H1 (cell line): ENCODE measurements around the gene COL5A2. TPM values are rescaled to one million over a fixed set of nuclear protein-coding genes. Genes with fewer than 3 reads are reported as not detected.

Experiments
- CTCF ChIA-PET: fragments of 300-600 bp; sonication (Branson Sonifier 250); formaldehyde crosslinking; loops from one replicate; lab custom pipeline; 2021; ENCODE audit not compliant: partially characterized antibody; lab: Charles Lee
- POLR2A ChIA-PET: fragments of 300-600 bp; sonication (Branson Sonifier 250); formaldehyde crosslinking; loops from one replicate; lab custom pipeline; 2021; ENCODE audit warnings: inconsistent platforms; ENCODE audit not compliant: partially characterized antibody; lab: Charles Lee
- DNase-seq, 2 experiments: peaks; one replicate each; pipeline versions ENCODE4 v3.0.0 to v3.0.0-alpha.2; 2010 to 2022; ENCODE audit warnings: low spot score in 2 of 2, low read depth in 1 of 2, mixed read lengths in 1 of 2
- FAIRE-seq: peaks from 2 replicates; lab custom pipeline; 2011; peaks lifted over from hg19 to GRCh38; lab: Jason Lieb, UNC
- H2AFZ ChIP-seq: 2 replicates; pipeline ENCODE4 v1.8.1; 2012; ENCODE audit warnings: low read length, inconsistent platforms
- H2AK5ac ChIP-seq: 2 replicates; pipeline ENCODE4 v1.6.1; 2013; ENCODE audit warnings: low read depth, low read length
- H2BK120ac ChIP-seq: replicated peaks from 2 replicates; pipeline ENCODE3; 2013; ENCODE audit warnings: low read depth, low read length, inconsistent platforms
- H2BK12ac ChIP-seq: 2 replicates; pipeline ENCODE4 v1.6.1; 2013; ENCODE audit warnings: low read depth, low read length
- H2BK15ac ChIP-seq: 2 replicates; pipeline ENCODE4 v1.6.1; 2013; ENCODE audit warnings: low read length
- H2BK20ac ChIP-seq: 2 replicates; pipeline ENCODE4 v1.6.1; 2013; ENCODE audit warnings: low read length
- H2BK5ac ChIP-seq: 2 replicates; pipeline ENCODE4 v1.6.1; 2013; ENCODE audit warnings: low read depth, low read length
- H3K14ac ChIP-seq: 2 replicates; pipeline ENCODE4 v1.6.1; 2013; ENCODE audit warnings: inconsistent platforms; ENCODE audit not compliant: insufficient read length
- H3K18ac ChIP-seq: 2 replicates; pipeline ENCODE4 v1.6.1; 2013; ENCODE audit warnings: low read length; ENCODE audit errors: extremely low read depth
- H3K23ac ChIP-seq: 2 replicates; pipeline ENCODE4 v1.6.1; 2013; ENCODE audit warnings: inconsistent platforms; ENCODE audit not compliant: insufficient read length
- H3K23me2 ChIP-seq: 2 replicates; pipeline ENCODE4 v1.6.1; 2013; ENCODE audit warnings: low read depth, low read length
- H3K27ac ChIP-seq: 2 replicates; pipeline ENCODE4 v1.6.1; 2011; ENCODE audit warnings: low read depth, low read length, inconsistent platforms
- H3K27me3 ChIP-seq, 4 experiments: replicated peaks in 1 of 4; 1 replicate in 1 of 4; 2 replicates in 3 of 4; pipeline versions ENCODE4 v1.6.1 to v1.8.1; 2011 to 2013; ENCODE audit warnings: low read length in 3 of 4, mild to moderate bottlenecking in 3 of 4, inconsistent platforms in 2 of 4, mixed read lengths in 2 of 4, moderate library complexity in 1 of 4; ENCODE audit not compliant: control insufficient read depth in 3 of 4, insufficient read depth in 3 of 4; ENCODE audit errors: extremely low read depth in 1 of 4
- H3K36me3 ChIP-seq, 4 experiments: 2 replicates each; pipeline versions ENCODE4 v1.6.1 to v1.8.1; 2011 to 2013; ENCODE audit warnings: mild to moderate bottlenecking in 4 of 4, low read length in 3 of 4, moderate library complexity in 2 of 4, control low read depth in 1 of 4, inconsistent platforms in 1 of 4; ENCODE audit not compliant: insufficient read depth in 4 of 4, control insufficient read depth in 2 of 4
- H3K4ac ChIP-seq: replicated peaks from 2 replicates; pipeline ENCODE3; 2013; ENCODE audit warnings: low read length, low read depth, mixed read lengths, inconsistent platforms; ENCODE audit not compliant: insufficient read length
- H3K4me1 ChIP-seq, 4 experiments: replicated peaks in 1 of 4; 1 replicate in 1 of 4; 2 replicates in 3 of 4; pipeline versions ENCODE4 v1.6.1 to v1.8.1; 2011 to 2013; ENCODE audit warnings: low read length in 3 of 4, inconsistent platforms in 2 of 4, mixed read lengths in 1 of 4; ENCODE audit not compliant: insufficient read depth in 4 of 4, control insufficient read depth in 3 of 4
- H3K4me2 ChIP-seq, 2 experiments: 2 replicates each; pipeline versions ENCODE4 v1.6.1 to v1.8.1; 2011 to 2013; ENCODE audit warnings: low read depth in 2 of 2, low read length in 2 of 2, control low read depth in 1 of 2, inconsistent platforms in 1 of 2, mild to moderate bottlenecking in 1 of 2; ENCODE audit not compliant: insufficient read depth in 1 of 2
- H3K4me3 ChIP-seq, 4 experiments: fragments of 200-600, 300-600 bp in 1 of 4; sonication (generic), shearing (Covaris generic), sonication (Bioruptor Twin) in 1 of 4; 2 replicates each; pipeline versions ENCODE4 v1.5.1 to v1.8.1; 2011 to 2016; ENCODE audit warnings: low read length in 4 of 4, low read depth in 3 of 4, control low read depth in 2 of 4, inconsistent platforms in 2 of 4, mild to moderate bottlenecking in 2 of 4, mixed read lengths in 1 of 4, moderate library complexity in 1 of 4; ENCODE audit not compliant: insufficient read depth in 2 of 4; ENCODE audit errors: extremely low read depth in 1 of 4
- H3K56ac ChIP-seq: replicated peaks from 2 replicates; pipeline ENCODE3; 2013; ENCODE audit warnings: low read depth, mild to moderate bottlenecking, mixed read lengths, low read length, inconsistent platforms; ENCODE audit not compliant: insufficient read length
- H3K79me1 ChIP-seq: 2 replicates; pipeline ENCODE4 v1.6.1; 2013; ENCODE audit warnings: low read depth, low read length, control low read depth
- H3K79me2 ChIP-seq, 2 experiments: 2 replicates each; pipeline versions ENCODE4 v1.6.1 to v1.8.1; 2012 to 2013; ENCODE audit warnings: low read length in 2 of 2, mild to moderate bottlenecking in 2 of 2, inconsistent platforms in 1 of 2; ENCODE audit not compliant: insufficient read depth in 2 of 2, control insufficient read depth in 1 of 2
- H3K9ac ChIP-seq, 4 experiments: replicated peaks in 1 of 4; 1 replicate in 1 of 4; 2 replicates in 3 of 4; pipeline versions ENCODE4 v1.6.1 to v1.8.1; 2011 to 2013; ENCODE audit warnings: low read depth in 3 of 4, low read length in 3 of 4, control low read depth in 2 of 4, mild to moderate bottlenecking in 2 of 4, moderate library complexity in 2 of 4, inconsistent platforms in 1 of 4; ENCODE audit errors: extremely low read depth in 1 of 4
- H3K9me3 ChIP-seq, 2 experiments: 2 replicates each; pipeline versions ENCODE4 v1.6.1 to v1.8.1; 2012 to 2013; ENCODE audit warnings: mild to moderate bottlenecking in 2 of 2, moderate library complexity in 2 of 2, control low read depth in 1 of 2, inconsistent platforms in 1 of 2, low read depth in 1 of 2, low read length in 1 of 2, mixed read lengths in 1 of 2; ENCODE audit not compliant: insufficient read depth in 2 of 2
- H4K20me1 ChIP-seq, 2 experiments: replicated peaks in 1 of 2; 2 replicates each; pipeline versions ENCODE3 to v1.8.1; 2011 to 2013; ENCODE audit warnings: inconsistent platforms in 2 of 2, low read length in 2 of 2, mild to moderate bottlenecking in 1 of 2; ENCODE audit not compliant: insufficient read depth in 2 of 2, control insufficient read depth in 1 of 2
- H4K5ac ChIP-seq: 2 replicates; pipeline ENCODE4 v1.6.1; 2013; ENCODE audit warnings: low read length, low read depth, mixed read lengths, inconsistent platforms; ENCODE audit not compliant: insufficient read length
- H4K8ac ChIP-seq: 2 replicates; pipeline ENCODE4 v1.8.0; 2013; ENCODE audit warnings: mild to moderate bottlenecking, moderate library complexity, low read length, inconsistent platforms; ENCODE audit not compliant: insufficient read depth; ENCODE audit errors: extremely low read depth
- H4K91ac ChIP-seq: replicated peaks from 2 replicates; pipeline ENCODE3; 2013; ENCODE audit warnings: low read length, mixed read lengths, inconsistent platforms; ENCODE audit not compliant: insufficient read length
- CEBPB ChIP-seq: IDR thresholded peaks from 2 replicates; pipeline ENCODE4 v1.6.1; 2012; ENCODE audit warnings: low read depth, low read length
- CREB1 ChIP-seq: IDR thresholded peaks from 2 replicates; pipeline ENCODE4 v1.6.1; 2012; ENCODE audit warnings: inconsistent platforms
- GABPA ChIP-seq: IDR thresholded peaks from 2 replicates; pipeline ENCODE4 v1.6.1; 2011; ENCODE audit warnings: mild to moderate bottlenecking, low read length, moderate library complexity, borderline replicate concordance; ENCODE audit not compliant: insufficient read depth
- GTF2F1 ChIP-seq: IDR thresholded peaks from 2 replicates; pipeline ENCODE4 v1.6.1; 2012; ENCODE audit warnings: low read depth, low read length, improper control_type of control experiment, borderline replicate concordance
- JUN ChIP-seq: IDR thresholded peaks from 2 replicates; pipeline ENCODE4 v1.6.1; 2011; ENCODE audit warnings: low read depth, mild to moderate bottlenecking, improper control_type of control experiment, low read length
- KDM1A ChIP-seq: fragments of 200-600, 300-600 bp; sonication (generic); IDR thresholded peaks from 2 replicates; pipeline ENCODE4 v1.7.1; 2016; ENCODE audit warnings: mild to moderate bottlenecking, low read length, borderline replicate concordance
- KDM4A ChIP-seq: IDR thresholded peaks from one replicate; pipeline ENCODE4 v1.7.1; 2012; ENCODE audit warnings: low read depth, mild to moderate bottlenecking, moderate library complexity, low read length, inconsistent platforms; ENCODE audit not compliant: severe bottlenecking
- NRF1 ChIP-seq: IDR thresholded peaks from 2 replicates; pipeline ENCODE4 v1.6.1; 2011; ENCODE audit warnings: mild to moderate bottlenecking, low read depth, low read length, improper control_type of control experiment
- SIN3A ChIP-seq, 2 experiments: IDR thresholded peaks in 1 of 2; conservative IDR thresholded peaks in 1 of 2; 2 replicates each; pipeline ENCODE4 v1.6.1; 2011 to 2012; ENCODE audit warnings: low read length in 2 of 2, improper control_type of control experiment in 1 of 2, low read depth in 1 of 2, mild to moderate bottlenecking in 1 of 2
- SP1 ChIP-seq: IDR thresholded peaks from 2 replicates; pipeline ENCODE4 v1.6.1; 2011; ENCODE audit warnings: low read depth, low read length
- SUZ12 ChIP-seq: fragments of 200-600 bp; sonication (generic); IDR thresholded peaks from 2 replicates; pipeline ENCODE4 v1.6.1; 2012; ENCODE audit warnings: mild to moderate bottlenecking, inconsistent platforms, low read length, moderate library complexity, mixed read lengths
- TAF1 ChIP-seq: IDR thresholded peaks from 2 replicates; pipeline ENCODE4 v1.6.1; 2011; ENCODE audit warnings: mild to moderate bottlenecking, low read depth, low read length
- TAF7 ChIP-seq: optimal IDR thresholded peaks from 2 replicates; pipeline ENCODE3; 2011; ENCODE audit warnings: low read depth, mild to moderate bottlenecking, inconsistent platforms, low read length, moderate library complexity, borderline replicate concordance
- TCF12 ChIP-seq: IDR thresholded peaks from 2 replicates; pipeline ENCODE4 v1.6.1; 2011; ENCODE audit warnings: low read depth, mild to moderate bottlenecking, low read length
- WGBS, 2 experiments: shearing (Covaris generic) in 1 of 2; methylation state at CpG; one replicate each; pipeline versions ENCODE4 v1.1.6 to v1.1.7; 2013 to 2015; ENCODE audit warnings: low lambda C conversion rate in 2 of 2, mixed read lengths in 2 of 2, inconsistent platforms in 1 of 2, low coverage in 1 of 2, missing lambda C conversion rate in 1 of 2; ENCODE audit not compliant: insufficient replicate concordance in 2 of 2, insufficient coverage in 1 of 2, insufficient read length in 1 of 2; ENCODE audit errors: extremely low coverage in 1 of 2, missing lambda C conversion rate in 1 of 2; 5-methylcytosine and 5-hydroxymethylcytosine counted together
- polyA plus RNA-seq, 7 experiments: library from polyadenylated mRNA; depleted of rRNA in 3 of 7; stranded (reverse) in 5 of 7; unstranded in 2 of 7; fragments of >200 nt in 5 of 7; fragments of 200-250 nt in 2 of 7; gene quantifications; 1 replicate in 5 of 7; 2 replicates in 1 of 7; 4 replicates in 1 of 7; pipeline versions ENCODE4 v1.2.1 to v1.2.3, GENCODE V29; 2011 to 2013; ENCODE audit warnings: missing spikeins in 2 of 7, mixed read lengths in 2 of 7
- total RNA-seq: library from RNA; stranded (reverse); fragmentation: NEBNext Ultra II Directional; extraction: Animal tissue kit (Norgen Biotek cat#: 25700); gene quantifications from 2 replicates; pipeline ENCODE4 v1.2.1, GENCODE V29; 2021
- TF ChIP-seq, protein P1 (sequence below): IDR thresholded peaks from 2 replicates; pipeline ENCODE4 v1.6.1; 2012; ENCODE audit warnings: inconsistent platforms

Gene COL5A2
- total and polyA plus RNA-seq, 2 of the 8 experiments (the other 6 are each of a cell fraction or from before 2014, with no cell fraction given): 4.7 to 24.2 TPM

DNA sequence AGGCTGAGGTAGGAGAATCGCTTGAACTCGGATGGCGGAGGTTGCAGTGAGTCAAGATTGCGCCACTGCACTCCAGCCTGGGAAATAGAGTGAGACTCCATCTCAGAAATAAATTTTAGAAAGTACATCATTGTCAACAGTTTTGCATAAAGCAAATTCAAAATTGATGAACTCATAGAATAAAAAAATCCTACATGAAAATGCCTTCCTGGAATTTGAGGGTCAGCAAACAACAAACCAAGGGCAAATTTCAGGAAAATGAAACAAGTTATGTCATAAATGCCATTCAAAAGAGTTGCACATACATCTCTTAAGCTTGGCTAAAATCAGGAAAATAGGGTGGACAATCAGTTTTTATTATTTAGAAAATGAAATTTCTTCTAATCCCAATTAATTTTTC lies 45.1 kb downstream of the COL5A2 start:
- Histone ChIP-seq H3K18ac (no peak overlapping the region), H3K9ac (no peak overlapping the region), H2BK12ac (no peak overlapping the region), H3K9me3 (no peaks in the 10 kb centered on the region), H3K23me2 (no peaks in the 10 kb centered on the region), H3K4me3 (no peak overlapping the region), H2BK120ac (no peak overlapping the region), H3K56ac (no peak overlapping the region), H3K79me1 (no peaks in the 10 kb centered on the region), H3K14ac (no peak overlapping the region), H4K8ac (no peak overlapping the region), H3K27me3 (no peaks in the 10 kb centered on the region), H3K4me1 (no peaks in the 10 kb centered on the region), H4K91ac (no peak overlapping the region), H2AFZ (no peak overlapping the region), H3K4me2 (no peak overlapping the region), H2BK20ac (no peak overlapping the region), H3K36me3 (no peaks in the 10 kb centered on the region), H2AK5ac (no peak overlapping the region), H3K27ac (no peak overlapping the region), H3K79me2 (no peaks in the 10 kb centered on the region), H2BK15ac (no peak overlapping the region), H2BK5ac (no peak overlapping the region), H4K5ac (no peak overlapping the region), H4K20me1 (no peaks in the 10 kb centered on the region), H3K23ac (no peak overlapping the region), H3K4ac (no peak overlapping the region)
- 81% methylated on average over 4 of the region's 4 CpGs; no CpG with 5 or more reads in 1 of the 2 experiments for WGBS, 2 experiments
- FAIRE-seq (no peak), DNase-seq (no peak)
- POLR2A ChIA-PET: no interaction called here
- CTCF ChIA-PET: interaction anchor here (1.2 to 2.0 kb wide), 5 partner anchors 9 to 45 kb away, joined by 3 to 11 read pairs (median 4); partner anchors contain the start of gene COL5A2
- no peak for TF ChIP-seq CEBPB
- TF ChIP-seq, protein P1, sequence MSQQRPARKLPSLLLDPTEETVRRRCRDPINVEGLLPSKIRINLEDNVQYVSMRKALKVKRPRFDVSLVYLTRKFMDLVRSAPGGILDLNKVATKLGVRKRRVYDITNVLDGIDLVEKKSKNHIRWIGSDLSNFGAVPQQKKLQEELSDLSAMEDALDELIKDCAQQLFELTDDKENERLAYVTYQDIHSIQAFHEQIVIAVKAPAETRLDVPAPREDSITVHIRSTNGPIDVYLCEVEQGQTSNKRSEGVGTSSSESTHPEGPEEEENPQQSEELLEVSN: no peak
- TF ChIP-seq SUZ12: no peak
- TF ChIP-seq KDM4A: no peak
- no peak for TF ChIP-seq KDM1A
- no peak for TF ChIP-seq NRF1
- TF ChIP-seq GABPA: no peak
- TF ChIP-seq CREB1: no peak
- no peak for TF ChIP-seq JUN
- no peak for TF ChIP-seq SIN3A (conservative IDR thresholded peaks at IDR 0.05 in 1 of 2, IDR thresholded peaks at IDR 0.05 in 1 of 2; ENCODE audit: low read depth in 1 of 2, low read length in 2 of 2)
- no peak for TF ChIP-seq TAF1
- no peak for TF ChIP-seq GTF2F1
- TF ChIP-seq SP1: no peak
- no peak for TF ChIP-seq TAF7
- TF ChIP-seq TCF12: no peak
